IMR-90 (cell line): ENCODE results near the gene SGMS1. TPM values are rescaled to one million over a fixed set of nuclear protein-coding genes. Genes with fewer than 3 reads are reported as not detected.

Experiments
- ATAC-seq: fragments of 200-7000 bp; cut with Tn5 transposase; 2 replicates; pipeline ENCODE4 v1.9.1; 2020; ENCODE audit warnings: low read depth, mild to moderate bottlenecking, moderate library complexity
- BruUV-seq: library from RNA; stranded (reverse); fragments of 400-500 nt; replicated peaks from 2 replicates; lab custom pipeline; 2021; lab: Mats Ljungman, UMichigan
- CTCF ChIA-PET: fragments of 300-600 bp; formaldehyde crosslinking; extraction: SDS; loops from one replicate; lab custom pipeline; 2021; ENCODE audit warnings: antibody characterized with exemption; lab: Yijun Ruan, JAX
- POLR2A ChIA-PET: fragments of 300-600 bp; sonication (Branson Sonifier 250); formaldehyde crosslinking; loops from one replicate; lab custom pipeline; 2022; ENCODE audit warnings: antibody characterized with exemption; ENCODE audit not compliant: unreplicated experiment; lab: Charles Lee
- DNase-seq: peaks from one replicate; pipeline ENCODE4 v3.0.0; 2013
- H2AFZ ChIP-seq: replicated peaks from 2 replicates; pipeline ENCODE3; 2013; ENCODE audit warnings: low read length, mild to moderate bottlenecking; ENCODE audit not compliant: poor library complexity
- H2AK5ac ChIP-seq: 2 replicates; pipeline ENCODE4 v1.6.1; 2013; ENCODE audit warnings: low read depth, low read length, inconsistent platforms
- H2AK9ac ChIP-seq: replicated peaks from 2 replicates; pipeline ENCODE3; 2013; ENCODE audit warnings: mild to moderate bottlenecking, low read depth, low read length, moderate library complexity; ENCODE audit not compliant: poor library complexity
- H2BK120ac ChIP-seq: 2 replicates; pipeline ENCODE4 v1.6.1; 2013; ENCODE audit warnings: low read depth, low read length, inconsistent platforms
- H2BK15ac ChIP-seq: 3 replicates; pipeline ENCODE4 v1.6.1; 2013; ENCODE audit warnings: low read depth, low read length, inconsistent platforms
- H2BK20ac ChIP-seq: 2 replicates; pipeline ENCODE4 v1.6.1; 2013; ENCODE audit warnings: low read depth, mild to moderate bottlenecking, inconsistent platforms, low read length, moderate library complexity
- H2BK5ac ChIP-seq: 2 replicates; pipeline ENCODE4 v1.6.1; 2013; ENCODE audit warnings: mild to moderate bottlenecking, low read depth, low read length, inconsistent platforms; ENCODE audit not compliant: poor library complexity, severe bottlenecking
- H3K14ac ChIP-seq: replicated peaks from 2 replicates; pipeline ENCODE4 v1.6.1; 2013; ENCODE audit warnings: low read depth, low read length, inconsistent platforms
- H3K18ac ChIP-seq: 2 replicates; pipeline ENCODE4 v1.6.1; 2013; ENCODE audit warnings: low read depth, low read length, control low read depth
- H3K23ac ChIP-seq: 2 replicates; pipeline ENCODE4 v1.6.1; 2013; ENCODE audit warnings: low read depth, low read length, inconsistent platforms
- H3K27ac ChIP-seq: 2 replicates; pipeline ENCODE4 v1.5.1; 2013; ENCODE audit warnings: mild to moderate bottlenecking, control low read depth, low read length; ENCODE audit not compliant: insufficient read depth
- H3K27me3 ChIP-seq: 2 replicates; pipeline ENCODE4 v1.6.1; 2013; ENCODE audit warnings: low read length; ENCODE audit not compliant: control insufficient read depth, insufficient read depth
- H3K36me3 ChIP-seq: 2 replicates; pipeline ENCODE4 v1.6.1; 2013; ENCODE audit warnings: low read length, mixed read lengths; ENCODE audit not compliant: control insufficient read depth, insufficient read depth
- H3K4ac ChIP-seq: 2 replicates; pipeline ENCODE4 v1.6.1; 2013; ENCODE audit warnings: low read depth, low read length, inconsistent platforms
- H3K4me1 ChIP-seq: 2 replicates; pipeline ENCODE4 v1.6.1; 2013; ENCODE audit warnings: low read length, mixed read lengths; ENCODE audit not compliant: control insufficient read depth, insufficient read depth
- H3K4me2 ChIP-seq: 2 replicates; pipeline ENCODE4 v1.6.1; 2013; ENCODE audit warnings: low read depth, mild to moderate bottlenecking, control low read depth, low read length, moderate library complexity
- H3K4me3 ChIP-seq: 2 replicates; pipeline ENCODE4 v1.5.1; 2013; ENCODE audit warnings: low read depth, mild to moderate bottlenecking, control low read depth, low read length, moderate library complexity; ENCODE audit not compliant: insufficient read depth
- H3K56ac ChIP-seq: 2 replicates; pipeline ENCODE4 v1.6.1; 2013; ENCODE audit warnings: low read length, inconsistent platforms; ENCODE audit not compliant: insufficient read depth; ENCODE audit errors: extremely low read depth
- H3K79me1 ChIP-seq, 2 experiments: 2 replicates each; pipeline ENCODE4 v1.6.1; 2013; ENCODE audit warnings: low read length in 2 of 2, inconsistent platforms in 1 of 2, low read depth in 1 of 2
- H3K9ac ChIP-seq: 2 replicates; pipeline ENCODE4 v1.6.1; 2013; ENCODE audit warnings: low read depth, low read length, control low read depth
- H3K9me1 ChIP-seq: 2 replicates; pipeline ENCODE4 v1.6.1; 2013; ENCODE audit warnings: low read length, inconsistent platforms; ENCODE audit not compliant: insufficient read depth
- H3K9me3 ChIP-seq: 2 replicates; pipeline ENCODE4 v1.6.1; 2013; ENCODE audit warnings: low read length; ENCODE audit not compliant: control insufficient read depth, insufficient read depth
- H4K20me1 ChIP-seq: 2 replicates; pipeline ENCODE4 v1.6.1; 2013; ENCODE audit warnings: low read length, inconsistent platforms; ENCODE audit not compliant: insufficient read depth
- H4K5ac ChIP-seq: 2 replicates; pipeline ENCODE4 v1.6.1; 2013; ENCODE audit warnings: mild to moderate bottlenecking, low read depth, low read length, control low read depth
- H4K8ac ChIP-seq, 2 experiments: 2 replicates each; pipeline ENCODE4 v1.6.1; 2013; ENCODE audit warnings: low read depth in 2 of 2, low read length in 2 of 2, control low read depth in 1 of 2, inconsistent platforms in 1 of 2
- H4K91ac ChIP-seq: 2 replicates; pipeline ENCODE4 v1.6.1; 2013; ENCODE audit warnings: low read depth, low read length, inconsistent platforms; ENCODE audit not compliant: insufficient read depth
- BHLHE40 ChIP-seq: fragments of 150-350 bp; IDR thresholded peaks from 2 replicates; pipeline ENCODE4 v1.6.1; 2016; ENCODE audit warnings: mild to moderate bottlenecking, low read depth, low read length
- FOS ChIP-seq: fragments of 150-350 bp; IDR thresholded peaks from 2 replicates; pipeline ENCODE4 v1.6.1; 2016; ENCODE audit warnings: low read depth, low read length
- MAFK ChIP-seq: IDR thresholded peaks from 2 replicates; pipeline ENCODE4 v1.6.1; 2012; ENCODE audit warnings: low read depth, low read length, improper control_type of control experiment
- MAZ ChIP-seq: IDR thresholded peaks from 2 replicates; pipeline ENCODE4 v1.6.1; 2012; ENCODE audit warnings: low read depth, mild to moderate bottlenecking, low read length, improper control_type of control experiment, moderate library complexity, borderline replicate concordance
- MXI1 ChIP-seq: IDR thresholded peaks from 2 replicates; pipeline ENCODE4 v1.6.1; 2012; ENCODE audit warnings: low read depth, mild to moderate bottlenecking, low read length, moderate library complexity, borderline replicate concordance
- POLR2A ChIP-seq: IDR thresholded peaks from 2 replicates; pipeline ENCODE4 v1.6.1; 2012; ENCODE audit warnings: mild to moderate bottlenecking, low read depth, low read length
- RAD21 ChIP-seq: IDR thresholded peaks from 2 replicates; pipeline ENCODE4 v1.6.1; 2012; ENCODE audit warnings: low read length, improper control_type of control experiment
- RCOR1 ChIP-seq: IDR thresholded peaks from 2 replicates; pipeline ENCODE4 v1.6.1; 2012; ENCODE audit warnings: mild to moderate bottlenecking, low read length, improper control_type of control experiment; ENCODE audit not compliant: insufficient replicate concordance
- RFX5 ChIP-seq: IDR thresholded peaks from 2 replicates; pipeline ENCODE4 v1.8.0; 2012; ENCODE audit warnings: low read depth, mild to moderate bottlenecking, low read length, moderate library complexity
- WGBS, 2 experiments: methylation state at CpG; one replicate each; pipeline versions ENCODE4 v1.1.5 to v1.1.7; 2013; ENCODE audit warnings: missing lambda C conversion rate in 2 of 2; ENCODE audit not compliant: insufficient read length in 1 of 2; ENCODE audit errors: extremely low coverage in 2 of 2; 5-methylcytosine and 5-hydroxymethylcytosine counted together
- dilution Hi-C: fragments of 300-500 bp; cut with HindIII; formaldehyde crosslinking; loops from one replicate; pipeline ENCODE4 v1.14.3; 2018; ENCODE audit warnings: low sequenced_read_pairs; ENCODE audit not compliant: unreplicated experiment
- in situ Hi-C: fragments of 300-500 bp; cut with MboI; formaldehyde crosslinking; loops from 3 replicates; pipeline ENCODE4 v1.14.3; 2019; ENCODE audit warnings: low sequenced_read_pairs, inconsistent platforms, mixed read lengths
- intact Hi-C: fragments of 100-400 bp; cut with micrococcal nuclease; formaldehyde crosslinking; loops from 2 replicates; pipeline ENCODE4 v1.10.0; 2022
- polyA plus RNA-seq, 3 experiments: library from polyadenylated mRNA; depleted of rRNA; stranded (reverse); fragments of >200 nt; gene quantifications; 2 replicates each; pipeline ENCODE4 v1.2.3, GENCODE V29; 2012; ENCODE audit warnings: low replicate concordance in 1 of 3
- total RNA-seq: library from RNA; depleted of rRNA; stranded (reverse); fragments of >200 nt; gene quantifications from 2 replicates; pipeline ENCODE4 v1.2.3, GENCODE V29; 2012
- TF ChIP-seq, protein P1 (sequence below): fragments of 150-350 bp; IDR thresholded peaks from 2 replicates; pipeline ENCODE4 v1.6.1; 2017; ENCODE audit warnings: mild to moderate bottlenecking, antibody characterized with exemption, low read length, low read depth
- TF ChIP-seq, protein P2 (sequence below): fragments of 150-350 bp; IDR thresholded peaks from 2 replicates; pipeline ENCODE4 v1.6.1; 2016; ENCODE audit warnings: low read depth, mild to moderate bottlenecking, low read length, moderate library complexity, borderline replicate concordance

SGMS1 gene
- total and polyA plus RNA-seq, 2 of the 4 experiments (the other 2 are of a cell fraction) = 9.8 to 30.8 TPM

DNA sequence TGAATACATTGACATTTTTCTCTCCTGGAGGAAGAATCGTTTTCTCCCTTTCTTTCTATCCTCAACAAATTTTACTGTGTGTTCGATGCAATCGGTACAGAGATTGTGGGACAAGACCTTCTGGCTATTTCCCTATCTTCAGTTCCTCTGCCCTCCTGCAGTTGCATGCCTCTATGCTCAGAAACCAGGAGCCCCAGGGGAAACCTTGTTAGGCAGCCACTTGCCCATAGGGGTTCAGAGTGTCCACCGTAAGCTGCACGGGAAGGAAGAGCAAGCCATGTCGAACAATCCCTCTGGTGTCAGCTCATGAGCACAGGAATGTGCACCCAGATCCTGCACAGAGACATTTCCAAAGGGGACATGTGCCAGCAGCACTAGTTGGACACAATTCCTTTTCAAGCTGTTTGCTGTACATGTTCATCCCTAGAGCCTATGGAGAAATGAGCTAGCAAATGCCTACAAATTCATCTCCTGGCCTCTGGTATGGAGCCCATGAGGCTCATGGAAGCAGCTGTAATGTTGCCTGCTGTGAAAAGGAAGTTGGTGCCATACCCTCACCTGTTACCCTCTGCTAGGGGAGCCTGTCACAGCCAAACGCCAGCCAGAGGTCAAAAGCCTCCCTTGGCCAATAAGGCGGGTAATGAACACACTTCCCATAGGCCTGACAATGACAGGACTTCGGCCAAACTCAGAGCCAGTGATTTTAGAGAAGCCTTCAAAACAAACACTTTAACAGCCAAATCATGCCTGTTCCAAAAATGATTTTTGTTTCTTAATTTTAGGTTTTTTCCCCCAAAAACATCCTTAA is 336.6 kb downstream of the SGMS1 start (continued):
- TF ChIP-seq, protein P1, sequence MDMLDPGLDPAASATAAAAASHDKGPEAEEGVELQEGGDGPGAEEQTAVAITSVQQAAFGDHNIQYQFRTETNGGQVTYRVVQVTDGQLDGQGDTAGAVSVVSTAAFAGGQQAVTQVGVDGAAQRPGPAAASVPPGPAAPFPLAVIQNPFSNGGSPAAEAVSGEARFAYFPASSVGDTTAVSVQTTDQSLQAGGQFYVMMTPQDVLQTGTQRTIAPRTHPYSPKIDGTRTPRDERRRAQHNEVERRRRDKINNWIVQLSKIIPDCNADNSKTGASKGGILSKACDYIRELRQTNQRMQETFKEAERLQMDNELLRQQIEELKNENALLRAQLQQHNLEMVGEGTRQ = no peak

DNA sequence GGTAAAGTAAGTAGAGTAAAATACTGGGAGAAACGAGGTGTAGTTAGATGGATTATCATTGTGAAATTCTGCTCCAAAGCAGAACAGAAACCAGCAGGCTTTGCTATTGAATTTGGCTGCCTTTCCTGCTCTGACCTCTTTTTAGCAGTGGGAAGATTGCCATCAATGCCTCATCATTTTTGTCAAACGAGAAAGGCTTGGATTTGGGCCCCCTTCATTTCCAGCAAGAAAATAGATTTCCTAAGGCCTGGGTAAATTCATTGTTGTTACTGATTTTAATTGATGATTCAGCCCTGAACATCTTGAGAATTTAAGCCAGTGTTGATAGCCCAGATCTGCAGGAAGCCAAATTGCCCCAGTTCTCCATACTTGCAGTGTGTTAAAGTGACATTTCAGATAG is 337.2 kb downstream of the SGMS1 start:
- POLR2A ChIA-PET = no interaction called here
- no peak for TF ChIP-seq FOS
- no peak for TF ChIP-seq RFX5
- no peak for TF ChIP-seq RCOR1
- TF ChIP-seq, protein P2, sequence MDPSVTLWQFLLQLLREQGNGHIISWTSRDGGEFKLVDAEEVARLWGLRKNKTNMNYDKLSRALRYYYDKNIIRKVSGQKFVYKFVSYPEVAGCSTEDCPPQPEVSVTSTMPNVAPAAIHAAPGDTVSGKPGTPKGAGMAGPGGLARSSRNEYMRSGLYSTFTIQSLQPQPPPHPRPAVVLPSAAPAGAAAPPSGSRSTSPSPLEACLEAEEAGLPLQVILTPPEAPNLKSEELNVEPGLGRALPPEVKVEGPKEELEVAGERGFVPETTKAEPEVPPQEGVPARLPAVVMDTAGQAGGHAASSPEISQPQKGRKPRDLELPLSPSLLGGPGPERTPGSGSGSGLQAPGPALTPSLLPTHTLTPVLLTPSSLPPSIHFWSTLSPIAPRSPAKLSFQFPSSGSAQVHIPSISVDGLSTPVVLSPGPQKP = no peak
- TF ChIP-seq BHLHE40 = no peak
- no peak for TF ChIP-seq MXI1
- TF ChIP-seq POLR2A = no peak
- TF ChIP-seq RAD21 = no peak
- TF ChIP-seq MAZ = no peak
- TF ChIP-seq, protein P1 = no peak
- TF ChIP-seq MAFK = no peak

More for the DNA sequence above, 337.2 kb downstream of the SGMS1 start:
- H3K9ac ChIP-seq = no peak overlapping the region
- no TSS peak for BruUV-seq
- no peak overlapping the region for H2BK20ac ChIP-seq
- no peak overlapping the region for H4K8ac ChIP-seq
- no peaks in the 10 kb centered on the region for H4K20me1 ChIP-seq
- in situ Hi-C loops (no loop called here), dilution Hi-C loops (no loop called here), intact Hi-C loops (no loop called here)
- H2AFZ ChIP-seq = no peak overlapping the region
- H3K79me1 ChIP-seq = no peaks in the 10 kb centered on the region
- no peak overlapping the region for H3K4ac ChIP-seq
- H3K4me3 ChIP-seq = no peak overlapping the region
- 17 to 100% methylated on average over 1 of the region's 2 CpGs for WGBS, 2 experiments
- H3K18ac ChIP-seq = no peak overlapping the region
- H2AK5ac ChIP-seq = no peak overlapping the region
- CTCF ChIA-PET = no interaction called here
- no peak for ATAC-seq
- H3K9me1 ChIP-seq = no peaks in the 10 kb centered on the region
- peak; percentile 16 for DNase-seq
- H2BK5ac ChIP-seq = no peak overlapping the region
- H4K5ac ChIP-seq = no peak overlapping the region
- no peak overlapping the region for H3K4me2 ChIP-seq
- H3K27ac ChIP-seq = no peak overlapping the region
- H2BK15ac ChIP-seq = no peak overlapping the region
- no peak overlapping the region for H3K14ac ChIP-seq
- no peak overlapping the region for H2BK120ac ChIP-seq
- H3K4me1 ChIP-seq = no peaks in the 10 kb centered on the region
- no peak overlapping the region for H3K23ac ChIP-seq
- H4K91ac ChIP-seq = no peak overlapping the region
- no peak overlapping the region for H3K56ac ChIP-seq
- H3K9me3 ChIP-seq = no peaks in the 10 kb centered on the region
- no peak overlapping the region for H2AK9ac ChIP-seq
- peaks cover 28% of the 10 kb centered on the region for H3K27me3 ChIP-seq
- no peaks in the 10 kb centered on the region for H3K36me3 ChIP-seq
